ENCODE results near the gene RPUSD1.
"Not testable (repeated sequence)": the region's sequence is repeated elsewhere in the genome, so short reads cannot be mapped to it uniquely, and the experiment has no call there.

The RPUSD1 gene

GRCh38 chr16:745739-746138 is 42.4 kb downstream of the RPUSD1 start:
- Histone ChIP-seq H3K4me3 (no peak overlapping the region), H3K4me1 (peaks cover 0 to 6% (median 5%) of the 10 kb centered on the region in 4 donors), H3K36me3 (no peaks in the 10 kb centered on the region), H3K27ac (no peak overlapping the region), H3K27me3 (peaks cover 0 to 22% of the 10 kb centered on the region in 2 donors), H3K9me3 (no peaks in the 10 kb centered on the region)
- intact Hi-C loops (cut with DNase I; ENCODE audit: low total_unique reads): no loop called here
- TF ChIP-seq CTCF (IDR thresholded peaks at IDR 0.05): no peak
- DNase-seq: no peak

- no peak overlapping the region for H3K4me3 ChIP-seq
- no peaks in the 10 kb centered on the region for H3K9me3 ChIP-seq
- peaks cover 0 to 22% of the 10 kb centered on the region in 2 donors for H3K27me3 ChIP-seq
- TF ChIP-seq CTCF (IDR thresholded peaks at IDR 0.05): no peak
- H3K36me3 ChIP-seq: peaks cover 0 to 5% (median 0%) of the 10 kb centered on the region in 3 donors
- H3K27ac ChIP-seq: no peak overlapping the region
- DNase-seq: no peak
- H3K4me1 ChIP-seq: peaks cover 4 to 16% (median 16%) of the 10 kb centered on the region in 4 donors
- intact Hi-C loops (cut with DNase I; ENCODE audit: low total_unique reads): no loop called here
These were observed 44.2 kb downstream of the RPUSD1 start for GRCh38 chr16:743794-744500.

GRCh38 chr16:742894-743293 is 45.3 kb downstream of the RPUSD1 start:
- DNase-seq; H3K27ac ChIP-seq; intact Hi-C loops (cut with DNase I; ENCODE audit: low total_unique reads); H3K9me3 ChIP-seq; H3K4me3 ChIP-seq: not testable (repeated sequence)
- H3K36me3 ChIP-seq: peaks cover 0 to 12% (median 2%) of the 10 kb centered on the region in 3 donors
- H3K4me1 ChIP-seq: peaks cover 4 to 16% (median 16%) of the 10 kb centered on the region in 4 donors
- peaks cover 0 to 22% of the 10 kb centered on the region in 2 donors for H3K27me3 ChIP-seq

GRCh38 chr16:741986-742629 is 46.1 kb downstream of the RPUSD1 start:
- intact Hi-C loops (cut with DNase I; ENCODE audit: low total_unique reads): loop anchor here (2.0 kb wide), 1 partner anchor 27 kb away; the partner anchor contains the start of gene METRN
- no peaks in the 10 kb centered on the region for H3K9me3 ChIP-seq

GRCh38 chr16:740764-741505 is 47.2 kb downstream of the RPUSD1 start, which contains the start of gene CIAO3:
Gene CIAO3 (minus strand): TSS chr16:740997. CDS start chr16:740985, 12 bp downstream.
- Histone ChIP-seq H3K27me3 (peaks cover 0 to 22% of the 10 kb centered on the region in 2 donors), H3K36me3 (peaks cover 14 to 31% (median 21%) of the 10 kb centered on the region in 3 donors), H3K27ac (peak within 1 kb of the TSS; percentile 65 to 69), H3K4me3 (peak within 1 kb of the TSS; percentile 71 to 88), H3K4me1 (peaks cover 4 to 16% (median 16%) of the 10 kb centered on the region in 4 donors), H3K9me3 (no peaks in the 10 kb centered on the region)
- intact Hi-C loops (cut with DNase I; ENCODE audit: low total_unique reads): loop anchor here (2.0 kb wide), 1 partner anchor 26 kb away; the partner anchor contains the start of gene METRN
- TF ChIP-seq CTCF (IDR thresholded peaks at IDR 0.05): peak; percentile 93 to 95
- DNase-seq: peak; percentile 78 to 92

More at GRCh38 chr16:741986-742629, 46.1 kb downstream of the RPUSD1 start:
- Histone ChIP-seq H3K36me3 (peaks cover 4 to 20% (median 10%) of the 10 kb centered on the region in 3 donors), H3K27me3 (peaks cover 0 to 22% of the 10 kb centered on the region in 2 donors), H3K4me1 (peaks cover 4 to 16% (median 16%) of the 10 kb centered on the region in 4 donors), H3K27ac (no peak overlapping the region), H3K4me3 (no peak overlapping the region)
- TF ChIP-seq CTCF (IDR thresholded peaks at IDR 0.05): no peak
- no peak for DNase-seq

All from tibial artery (tissue), 4 donors.